ENCODE measurements around the gene DMD.

The DMD gene

DNA sequence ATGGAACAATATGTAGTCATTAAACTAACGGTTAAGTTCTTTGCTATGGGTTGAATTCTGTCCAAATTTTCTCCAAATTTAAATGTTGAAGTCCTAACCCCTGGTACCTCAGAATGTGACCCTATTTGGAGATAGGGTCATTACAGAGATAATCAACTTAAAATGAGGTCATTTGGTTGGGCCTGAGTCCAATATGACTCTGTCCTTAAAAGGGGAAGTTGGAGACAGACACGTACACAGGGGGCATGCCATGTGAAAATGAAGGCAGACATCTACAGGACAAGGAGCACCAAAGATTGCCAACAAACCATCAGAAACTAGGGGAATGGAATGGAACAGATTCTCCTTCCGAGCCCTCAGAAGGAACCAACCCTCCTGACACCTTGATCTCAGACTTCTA is 1647.6 kb downstream of the DMD start:
- DNase-seq, result no peak

DNA sequence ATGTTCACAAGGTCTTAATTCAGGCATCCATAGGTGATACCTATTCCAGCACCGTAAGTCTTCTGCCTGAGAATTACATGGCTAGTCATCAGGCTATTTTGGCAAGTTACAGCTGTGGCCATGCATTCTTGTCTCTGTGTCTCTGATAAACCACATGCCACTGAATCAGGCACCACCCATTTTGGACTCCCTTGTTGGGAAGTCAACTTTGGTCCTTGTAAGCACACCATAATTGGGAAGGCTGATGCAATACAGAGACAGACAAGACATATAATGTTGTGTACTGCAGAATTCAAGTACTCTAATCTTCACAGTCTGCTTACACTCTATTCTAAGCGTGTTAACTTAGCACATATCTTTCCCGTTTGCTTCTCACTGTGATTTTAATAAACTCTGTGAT is 1655.8 kb downstream of the DMD start:
- DNase-seq, result no peak

DNA sequence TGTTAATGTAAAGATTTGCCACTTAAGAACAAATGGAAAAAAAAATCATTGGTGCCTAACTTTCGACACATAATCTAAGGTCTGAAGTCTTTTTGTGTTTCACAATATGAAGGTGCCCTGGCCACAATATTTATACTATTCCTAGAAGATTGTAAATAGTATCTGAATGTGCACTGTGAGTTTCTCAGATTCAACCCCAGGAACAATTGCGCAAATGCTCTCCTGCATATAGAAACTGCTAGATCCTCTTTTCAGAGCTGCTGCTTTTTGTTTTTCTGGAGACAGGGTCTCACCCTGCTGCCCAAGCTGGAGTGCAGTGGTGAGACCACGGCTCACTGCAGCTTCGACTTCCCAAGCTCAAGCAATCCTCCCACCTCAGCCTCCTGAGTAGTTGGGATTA is 1659.4 kb downstream of the DMD start:
- DNase-seq, result no peak

DNA sequence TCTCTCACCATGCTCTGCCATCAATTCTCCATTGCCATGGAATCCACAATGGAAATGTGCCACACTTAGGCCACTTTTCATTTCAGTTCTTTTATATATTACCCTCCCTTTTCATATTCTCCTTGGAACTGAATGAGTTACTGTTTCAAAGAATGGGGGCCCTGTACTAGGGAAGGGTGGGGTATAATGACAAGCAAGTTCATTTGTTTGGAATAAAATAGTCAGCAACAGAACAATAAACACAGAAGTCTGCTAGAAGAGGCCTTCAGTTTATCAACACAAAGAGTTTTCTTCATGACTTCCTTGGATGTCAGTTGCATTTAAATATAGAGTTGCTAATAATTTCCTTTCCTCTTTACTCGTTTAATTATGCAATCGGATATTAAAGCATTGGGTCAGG is 1661.2 kb downstream of the DMD start:
- DNase-seq, result no peak

DNA sequence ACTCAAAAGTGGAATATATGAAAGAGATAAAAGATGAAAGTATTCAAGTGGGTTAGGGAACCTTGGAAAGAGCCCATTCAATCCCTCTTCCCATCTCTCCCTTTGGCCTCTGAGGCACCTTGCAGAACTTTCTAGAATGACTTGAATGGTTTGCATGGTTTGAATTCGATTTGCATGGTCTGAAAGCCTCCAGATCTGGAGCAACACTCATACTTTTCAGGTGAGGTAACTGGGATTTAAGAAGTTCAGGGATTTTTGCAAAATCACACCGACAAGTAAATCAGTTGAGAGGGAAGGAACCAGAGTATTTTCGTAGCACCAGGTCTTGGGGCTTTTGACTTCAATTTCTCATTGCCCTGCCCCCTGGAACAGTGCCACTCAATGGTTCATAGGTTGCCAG is 1663.5 kb downstream of the DMD start:
- no peak for DNase-seq

DNA sequence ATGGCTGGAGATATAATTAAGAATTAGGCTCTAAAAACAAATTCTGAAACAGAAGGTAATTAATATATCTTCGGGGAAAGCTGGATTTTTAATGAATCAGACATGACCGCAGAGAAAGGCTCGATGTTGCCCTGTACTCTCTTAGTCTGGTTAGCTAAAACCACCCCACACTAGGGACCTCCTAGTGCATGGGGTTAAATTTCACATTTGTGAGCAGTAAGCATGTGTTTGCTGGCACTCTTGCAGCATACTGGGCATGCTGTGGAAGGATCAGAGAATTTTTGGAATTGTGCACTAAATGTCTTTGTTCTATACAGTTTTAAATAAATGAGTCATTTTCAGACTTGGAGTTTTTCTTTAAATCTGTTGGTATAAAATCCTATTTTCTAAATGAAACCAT is 1663.9 kb downstream of the DMD start:
- no peak for DNase-seq

- DNase-seq, result no peak
Measured at GRCh38 chrX:31546126-31546525, 1665.2 kb downstream of the DMD start.

- no peak for DNase-seq
Measured at GRCh38 chrX:31545726-31546125, 1665.6 kb downstream of the DMD start.

DNA sequence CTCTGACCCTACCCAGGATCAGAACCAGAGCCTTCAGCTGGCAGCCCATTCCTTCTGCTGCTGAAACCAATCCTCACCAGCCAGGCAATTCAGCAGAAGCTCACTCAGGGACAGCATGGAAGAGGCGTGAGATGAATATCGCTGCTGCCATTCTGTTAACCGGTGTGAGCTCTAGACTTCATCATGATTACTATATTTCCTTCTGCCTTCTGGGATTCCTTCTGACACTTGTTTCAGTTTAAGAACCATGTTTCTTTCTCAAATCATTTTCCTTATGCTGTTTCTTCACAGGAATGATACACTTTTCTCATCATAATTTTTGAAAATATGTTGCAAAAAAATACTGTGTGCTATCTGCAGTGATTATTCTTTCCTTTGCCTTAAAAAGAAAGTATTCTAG is 1666.2 kb downstream of the DMD start:
- no peak for DNase-seq

DNA sequence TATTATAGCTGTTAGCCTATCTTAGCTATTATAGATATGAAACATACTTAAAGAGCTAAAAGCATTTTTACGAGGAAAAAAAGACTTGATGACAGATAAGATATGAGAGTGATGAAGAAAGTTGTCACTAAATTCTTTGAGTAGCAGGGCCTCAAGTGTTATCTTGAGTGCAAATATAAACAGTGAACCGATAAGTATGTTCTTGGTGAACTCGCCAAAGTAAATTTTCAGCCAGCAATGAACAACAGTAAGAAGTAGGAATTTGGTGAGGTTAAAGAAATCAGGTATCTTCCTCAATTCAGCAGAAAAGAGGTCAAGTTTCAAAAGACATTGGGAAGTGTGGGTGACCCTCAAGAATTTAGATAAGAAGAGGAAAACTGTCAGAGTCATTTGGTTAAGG is 1667.7 kb downstream of the DMD start:
- no peak for DNase-seq

DNA sequence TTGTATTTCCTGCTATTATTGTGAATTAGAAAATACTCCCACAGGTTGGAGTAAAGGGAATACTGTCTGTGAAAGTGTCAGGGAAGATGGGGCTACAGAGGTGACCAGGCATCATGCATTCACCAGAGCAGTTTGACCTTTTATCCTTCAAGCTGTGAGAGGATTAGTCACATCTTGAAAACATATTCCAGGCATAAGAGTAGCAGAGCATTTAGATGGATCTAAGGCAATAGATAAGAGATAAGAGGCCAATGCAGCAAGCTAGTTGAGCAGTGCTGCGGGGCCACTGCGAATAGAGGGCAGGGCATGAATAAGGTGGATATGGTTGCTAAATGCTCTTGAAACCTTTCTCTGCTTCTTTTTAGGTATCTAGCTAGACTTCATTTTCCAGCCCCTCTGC is 1668.8 kb downstream of the DMD start:
- no peak for DNase-seq

DNA sequence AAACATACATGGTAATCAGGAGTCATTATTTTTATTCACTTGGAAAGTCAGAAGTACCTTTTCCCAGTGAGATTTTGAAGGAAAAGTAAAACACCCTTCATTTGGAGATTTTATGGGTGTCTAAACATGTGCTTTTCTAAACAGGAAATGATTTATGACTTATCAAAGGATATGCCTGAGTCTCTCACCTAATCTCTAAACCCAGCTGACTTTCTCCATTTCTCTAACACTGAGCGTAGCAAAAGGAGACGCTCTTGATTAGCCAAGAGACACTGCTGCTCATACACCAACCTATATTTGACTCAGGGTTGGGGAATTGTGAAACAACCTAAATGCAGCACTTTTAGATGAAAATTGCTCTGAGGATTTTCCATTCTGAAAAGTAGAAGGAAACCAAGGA is 1671.0 kb downstream of the DMD start:
- no peak for DNase-seq

GRCh38 chrX:31527455-31528126 is 1683.8 kb downstream of the DMD start:
- DNase-seq, result no peak

GRCh38 chrX:31523884-31524536 is 1687.3 kb downstream of the DMD start:
- no peak for DNase-seq

DNA sequence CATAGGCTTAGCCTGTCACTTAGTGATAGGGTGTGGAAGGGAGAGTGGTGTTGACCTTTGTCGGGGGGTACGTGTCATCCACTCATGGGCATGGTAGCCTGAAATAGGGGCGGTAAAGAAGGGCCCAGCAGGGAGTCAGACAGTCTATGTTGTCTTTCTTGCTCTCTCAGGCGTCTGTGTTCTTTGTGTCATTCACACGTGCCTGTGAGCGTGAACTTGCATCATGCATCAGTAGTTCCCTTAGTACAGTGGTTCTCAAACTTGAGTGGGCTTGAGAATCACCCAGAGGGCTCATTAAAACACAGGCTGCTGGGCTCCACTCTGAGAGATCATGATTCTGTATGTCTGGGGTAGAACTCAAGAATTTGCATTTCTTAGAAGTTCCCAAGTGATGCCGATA is 1688.6 kb downstream of the DMD start:
- no peak for DNase-seq

GRCh38 chrX:31521941-31522340 is 1689.4 kb downstream of the DMD start:
- no peak for DNase-seq

- no peak for DNase-seq
Measured at GRCh38 chrX:31516527-31516926, 1694.8 kb downstream of the DMD start.

DNA sequence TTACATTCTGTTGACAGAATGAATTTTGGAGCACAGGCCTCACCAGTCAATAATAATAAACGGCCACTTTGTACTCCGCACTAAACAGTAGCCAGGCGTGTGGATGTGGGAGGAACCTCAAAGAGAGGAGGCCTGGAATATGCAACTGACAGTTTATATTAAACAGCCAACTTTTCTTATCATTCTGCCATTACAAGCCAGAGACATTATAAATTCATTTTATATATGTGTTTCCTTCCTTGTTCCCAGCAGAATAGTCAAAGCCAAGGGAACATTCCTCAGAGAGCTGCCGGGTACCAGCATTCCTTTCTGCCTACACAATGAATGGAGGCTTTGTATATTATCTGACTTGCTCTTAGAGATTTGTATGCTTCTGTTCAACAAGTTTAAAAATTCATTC is 1703.0 kb downstream of the DMD start:
- DNase-seq, result no peak

DNA sequence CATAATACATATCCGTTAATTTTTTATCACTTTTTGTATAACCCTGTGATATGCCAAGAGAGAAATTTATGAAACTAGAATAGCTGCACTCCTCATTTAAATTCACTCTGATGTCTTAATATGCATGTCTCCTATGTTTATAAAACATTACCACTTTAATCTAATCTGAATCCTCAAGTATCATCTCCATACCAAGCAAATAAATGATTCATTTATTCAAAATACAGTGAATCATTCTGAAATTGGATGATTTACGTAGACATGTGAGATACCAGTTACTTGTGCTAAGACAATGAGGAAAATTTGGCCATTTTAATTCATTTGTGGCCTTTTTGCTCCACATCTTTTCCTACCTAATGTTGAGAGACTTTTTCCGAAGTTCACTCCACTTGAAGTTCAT is 1704.4 kb downstream of the DMD start:
- no peak for DNase-seq

GRCh38 chrX:31506360-31506759 is 1705.0 kb downstream of the DMD start:
- DNase-seq, result no peak

- DNase-seq, result no peak
Measured at GRCh38 chrX:31500921-31501320, 1710.4 kb downstream of the DMD start.

- DNase-seq, result no peak
Measured at GRCh38 chrX:31499109-31499508, 1712.2 kb downstream of the DMD start.

GRCh38 chrX:31497086-31497485 is 1714.3 kb downstream of the DMD start:
- DNase-seq, result no peak

DNA sequence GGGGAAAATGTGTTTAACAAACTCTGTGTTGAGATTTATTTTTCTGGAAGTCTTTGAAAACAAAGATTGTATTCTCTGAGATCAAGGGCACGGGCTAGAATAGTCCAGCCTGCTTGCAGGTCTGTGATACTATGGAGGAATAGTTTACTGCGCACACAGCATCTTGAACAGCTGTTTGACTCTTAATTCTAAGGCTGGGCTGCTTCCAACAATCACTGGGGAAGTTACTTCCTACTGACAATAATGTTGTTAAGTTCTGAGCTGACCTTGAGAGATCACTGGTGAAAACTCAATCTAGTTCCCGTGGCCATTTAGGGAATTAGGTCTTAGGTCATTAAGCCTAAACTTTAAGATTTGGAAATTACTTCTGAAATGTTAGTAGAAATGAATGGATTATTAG is 1723.4 kb downstream of the DMD start:
- no peak for DNase-seq

DNA sequence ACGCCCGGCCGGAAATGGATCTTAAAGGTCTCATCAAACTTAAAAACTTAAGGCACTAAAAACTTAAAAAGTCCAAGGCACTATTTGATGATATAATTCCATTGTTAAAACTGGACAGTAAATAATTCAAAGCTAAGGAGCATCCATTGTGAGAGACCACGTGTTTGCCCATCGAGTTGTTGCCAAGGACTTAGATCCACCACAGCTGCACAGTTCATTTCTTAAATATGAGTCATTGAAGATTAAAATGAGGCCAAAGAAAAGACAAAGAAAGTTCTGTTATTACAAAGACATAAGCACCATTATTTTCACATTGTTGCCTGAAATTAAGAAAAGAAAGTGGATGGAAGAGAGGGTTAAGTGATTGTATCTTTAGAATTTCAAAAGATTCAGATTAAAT is 1728.0 kb downstream of the DMD start:
- DNase-seq, result no peak
